Stromal cell of bone marrow (primary cell): Measurements from ENCODE around the gene BLOC1S1.
"Not testable (repeated sequence)": the region's sequence is repeated elsewhere in the genome, so short reads cannot be mapped to it uniquely, and the experiment has no call there.

Experiments
- DNase-seq: peaks from one replicate; pipeline ENCODE4 v3.0.0-alpha.2; 2012; ENCODE audit warnings: low read depth

BLOC1S1 gene

DNA sequence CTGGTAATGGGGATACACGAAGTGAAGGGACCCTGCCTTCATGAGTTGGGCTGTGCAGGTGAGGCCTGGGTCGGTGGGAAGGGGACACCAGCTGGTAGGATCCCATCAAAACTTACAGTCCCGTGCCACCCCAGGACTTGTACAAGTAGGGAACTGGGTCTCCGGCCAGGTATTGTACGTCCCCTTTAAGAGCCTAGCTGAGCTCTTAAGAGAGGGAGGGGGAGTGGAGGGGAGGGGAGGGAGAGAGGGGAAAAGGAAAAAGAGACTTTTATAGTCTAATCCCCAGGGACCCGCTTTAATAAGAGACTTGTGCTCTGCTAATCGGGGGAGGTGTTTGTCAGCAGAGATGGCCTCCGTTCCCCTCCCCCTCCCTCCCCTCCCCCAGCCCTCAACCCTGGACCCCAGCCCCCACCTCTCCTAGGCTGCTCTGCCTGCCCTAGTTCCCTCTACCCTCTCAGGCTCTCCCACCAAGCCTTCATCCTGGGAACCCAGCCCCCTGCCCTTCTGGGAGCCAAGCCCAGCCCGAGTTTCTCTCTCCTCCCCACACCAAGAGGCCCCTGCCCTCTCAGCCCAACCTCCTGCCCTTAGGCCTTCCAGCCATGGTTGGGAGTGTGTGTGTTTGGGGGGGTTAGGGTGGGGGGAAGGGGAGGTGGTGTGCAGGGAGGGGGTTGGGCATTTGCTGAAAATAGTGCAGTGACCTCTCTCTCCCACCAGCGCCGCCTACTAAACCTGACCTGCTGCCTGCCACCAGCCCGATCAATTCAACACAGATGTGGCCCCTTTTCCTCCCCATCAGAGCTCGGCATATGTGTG lies 29.7 kb downstream of the BLOC1S1 start:
- DNase-seq, result no peak

DNA sequence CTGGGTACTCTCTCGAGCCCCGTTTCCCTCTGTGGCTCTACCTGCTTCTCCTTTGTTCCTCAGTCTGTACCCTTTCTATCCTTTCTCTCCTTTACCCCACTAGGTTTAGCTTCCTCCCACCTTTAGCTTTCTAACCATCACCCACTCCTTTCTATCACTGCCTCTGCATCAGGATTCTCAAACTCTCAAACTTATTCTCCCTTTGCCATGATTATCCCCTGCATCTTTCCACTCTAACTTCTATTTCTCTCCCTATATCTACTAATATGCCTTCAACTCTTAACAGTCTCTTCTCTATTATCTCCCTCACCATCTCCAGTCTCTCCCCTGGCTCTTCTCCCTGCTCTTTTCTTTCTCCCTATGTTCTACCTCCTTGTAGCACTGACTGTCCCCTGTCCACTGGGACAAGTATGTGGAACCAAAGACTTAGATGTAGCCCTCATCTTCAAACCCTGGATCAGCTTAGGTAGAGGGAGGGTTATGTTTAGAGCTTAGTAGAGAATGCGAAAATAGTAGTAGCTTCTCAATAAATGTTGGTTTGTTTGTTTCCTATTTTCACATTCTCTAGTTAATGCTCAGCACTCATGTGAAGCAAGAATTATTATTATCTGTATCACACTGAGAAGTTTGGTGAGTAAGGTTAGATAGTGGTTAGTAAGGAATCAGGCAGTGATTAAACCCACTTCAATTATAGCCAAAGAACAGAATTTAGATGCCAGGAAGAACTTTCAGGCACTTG lies 30.5 kb downstream of the BLOC1S1 start:
- no peak for DNase-seq

DNA sequence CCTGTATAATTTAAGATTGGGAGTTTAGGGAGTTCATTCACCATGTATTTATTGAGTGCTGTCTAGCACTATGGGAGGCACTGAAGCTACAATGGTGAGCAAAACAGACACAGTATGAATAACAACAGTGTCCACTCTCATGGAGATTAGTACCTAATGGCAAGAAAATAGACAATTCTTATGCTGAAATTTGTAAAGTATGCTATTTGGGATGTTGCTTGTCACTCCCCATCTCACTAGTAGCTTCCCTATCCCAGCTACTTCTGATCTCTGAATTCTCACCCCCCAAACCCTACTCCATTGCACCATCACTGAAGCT lies 31.0 kb downstream of the BLOC1S1 start:
- DNase-seq, result no peak

DNA sequence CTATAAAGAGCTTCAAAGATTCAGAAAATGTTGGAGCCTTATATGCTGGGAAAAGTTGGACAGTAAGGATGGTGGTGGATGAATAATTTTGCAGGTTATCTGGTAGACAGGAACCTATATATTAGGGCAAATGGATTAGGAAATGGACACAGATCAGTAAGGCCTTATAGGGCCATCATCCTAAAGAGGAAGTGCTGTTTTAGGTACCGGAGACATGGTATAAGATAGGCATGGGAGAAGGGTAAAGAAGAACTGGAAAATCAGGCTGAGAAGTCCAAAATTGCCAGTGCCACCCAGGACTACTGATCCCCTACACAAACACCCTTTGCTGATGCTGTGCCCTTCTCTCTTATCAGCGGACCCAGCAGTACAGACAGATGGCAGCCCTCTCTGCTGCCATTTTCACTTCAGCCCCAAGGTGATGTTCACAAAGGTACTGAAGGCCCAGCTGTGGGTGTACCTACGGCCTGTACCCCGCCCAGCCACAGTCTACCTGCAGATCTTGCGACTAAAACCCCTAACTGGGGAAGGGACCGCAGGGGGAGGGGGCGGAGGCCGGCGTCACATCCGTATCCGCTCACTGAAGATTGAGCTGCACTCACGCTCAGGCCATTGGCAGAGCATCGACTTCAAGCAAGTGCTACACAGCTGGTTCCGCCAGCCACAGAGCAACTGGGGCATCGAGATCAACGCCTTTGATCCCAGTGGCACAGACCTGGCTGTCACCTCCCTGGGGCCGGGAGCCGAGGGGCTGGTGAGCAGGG lies 32.6 kb downstream of the BLOC1S1 start:
- no peak for DNase-seq

DNA sequence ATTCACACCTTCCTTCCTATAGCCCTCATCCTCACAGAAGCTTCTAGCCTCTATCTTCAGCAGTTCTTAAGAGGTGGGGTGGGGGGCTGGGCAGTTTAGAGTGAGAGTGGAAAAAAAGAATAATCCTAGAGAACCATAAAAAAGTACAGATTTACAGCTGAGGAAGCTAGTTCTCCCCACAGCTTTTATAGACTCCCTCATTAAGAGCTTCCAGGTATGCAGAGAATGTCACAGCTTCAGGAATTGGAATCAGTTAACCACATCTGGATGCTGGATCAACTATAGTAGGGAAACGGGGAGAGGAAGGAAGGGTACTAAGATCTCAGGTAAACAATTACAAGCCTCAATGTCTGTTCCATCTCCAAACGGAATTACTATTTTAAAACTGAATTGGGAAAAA lies 39.4 kb downstream of the BLOC1S1 start:
- no peak for DNase-seq

DNA sequence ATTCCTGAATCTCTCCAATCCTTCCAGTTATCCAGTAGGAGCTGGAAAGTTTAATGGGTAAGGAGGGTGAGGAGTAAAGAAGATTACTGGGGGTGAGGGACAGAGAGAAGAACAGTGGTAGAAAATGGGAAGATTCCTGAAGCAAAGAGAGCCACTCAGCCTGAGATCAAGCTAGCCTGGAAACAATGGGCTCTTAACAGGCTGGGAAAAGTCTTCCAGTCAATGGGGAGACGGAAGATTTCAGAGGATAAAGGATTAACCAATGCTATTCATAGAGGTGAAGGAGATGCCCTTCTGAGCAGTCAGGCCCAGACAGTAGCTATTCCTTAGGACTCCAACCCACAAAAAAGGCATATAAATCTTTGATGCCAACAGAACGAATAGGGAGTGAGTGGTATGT lies 41.9 kb downstream of the BLOC1S1 start:
- DNase-seq, result no peak

DNA sequence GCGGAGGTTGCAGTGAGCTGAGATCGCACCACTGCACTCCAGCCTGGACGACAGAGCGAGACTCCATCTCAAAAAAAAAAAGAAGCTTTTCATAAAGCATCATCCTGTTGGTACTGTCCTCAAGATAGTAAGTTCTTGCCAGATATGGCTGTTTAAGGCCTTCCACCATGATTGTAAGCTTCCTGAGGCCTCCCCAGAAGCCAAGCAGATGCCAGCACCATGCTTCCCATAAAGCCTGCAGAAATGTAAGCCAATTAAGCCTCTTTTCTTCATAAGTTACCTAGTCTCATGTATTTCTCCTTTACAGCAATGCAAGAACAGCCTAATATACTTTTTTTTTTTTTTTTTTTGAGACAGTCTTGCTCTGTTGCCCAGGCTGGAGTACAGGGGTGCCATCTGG lies 42.7 kb downstream of the BLOC1S1 start:
- DNase-seq, result not testable (repeated sequence)

DNA sequence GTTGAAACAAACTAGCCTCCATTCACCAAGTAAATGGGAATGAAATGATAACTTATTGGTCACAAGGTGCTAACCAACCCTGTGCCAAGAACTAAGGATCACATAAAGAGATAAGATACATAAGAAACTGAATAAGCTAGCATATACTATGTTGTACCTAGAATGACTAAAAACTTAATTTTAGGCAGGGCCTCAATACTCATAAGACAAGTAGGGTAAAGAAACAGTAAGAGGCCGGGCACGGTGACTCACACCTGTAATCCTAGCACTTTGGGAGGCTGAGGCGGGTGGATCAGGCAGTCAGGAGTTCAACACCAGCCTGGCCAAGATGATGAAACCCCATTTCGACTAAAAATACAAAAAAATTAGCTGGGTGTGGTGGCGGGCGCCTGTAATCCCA lies 44.8 kb downstream of the BLOC1S1 start:
- DNase-seq, result no peak

DNA sequence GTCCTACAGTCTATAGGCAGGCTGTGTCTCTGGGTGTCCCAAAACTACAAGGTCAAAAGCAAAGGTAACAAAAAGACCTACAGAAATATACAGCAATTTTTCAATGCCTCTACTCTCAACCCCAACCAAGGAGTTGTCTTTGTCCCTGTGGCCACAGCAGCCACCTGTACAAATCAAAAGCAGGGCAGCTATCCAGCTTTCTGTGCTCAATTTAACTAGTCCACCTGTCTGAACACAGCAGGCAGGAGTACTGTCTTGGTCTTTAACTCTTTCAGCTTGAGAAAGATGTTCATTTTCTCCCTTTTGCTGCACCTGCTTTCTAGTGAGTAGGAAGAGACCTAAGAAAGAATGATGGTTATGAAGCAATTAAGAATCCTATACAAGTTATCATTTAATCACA lies 46.8 kb downstream of the BLOC1S1 start:
- DNase-seq, result no peak

DNA sequence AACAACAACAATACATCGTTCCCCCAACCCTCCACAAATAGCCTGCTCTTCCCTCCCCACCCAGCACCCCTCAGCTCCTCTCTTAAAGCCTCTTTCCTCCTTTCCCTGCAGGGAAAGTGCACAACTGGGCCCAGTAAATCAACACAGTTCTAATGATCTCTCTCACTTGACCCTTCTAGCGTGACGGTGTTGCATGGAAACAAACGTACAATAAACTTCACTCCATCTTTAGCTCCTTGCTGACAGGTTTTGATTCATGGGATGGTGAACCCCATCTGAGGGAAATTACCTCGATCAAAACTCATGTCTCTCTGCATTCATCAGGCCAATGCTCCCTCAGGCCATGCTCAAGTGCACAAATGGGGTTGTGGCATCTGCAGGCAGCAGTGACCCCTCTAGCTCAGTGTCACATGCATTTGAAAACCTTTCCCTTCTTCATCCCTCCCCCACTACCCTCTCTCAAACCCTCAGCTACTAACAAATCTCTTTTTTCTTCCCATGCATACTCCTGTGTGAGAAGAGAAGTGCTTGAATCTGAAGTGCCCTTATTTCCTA lies 50.0 kb downstream of the BLOC1S1 start:
- DNase-seq, result no peak

DNA sequence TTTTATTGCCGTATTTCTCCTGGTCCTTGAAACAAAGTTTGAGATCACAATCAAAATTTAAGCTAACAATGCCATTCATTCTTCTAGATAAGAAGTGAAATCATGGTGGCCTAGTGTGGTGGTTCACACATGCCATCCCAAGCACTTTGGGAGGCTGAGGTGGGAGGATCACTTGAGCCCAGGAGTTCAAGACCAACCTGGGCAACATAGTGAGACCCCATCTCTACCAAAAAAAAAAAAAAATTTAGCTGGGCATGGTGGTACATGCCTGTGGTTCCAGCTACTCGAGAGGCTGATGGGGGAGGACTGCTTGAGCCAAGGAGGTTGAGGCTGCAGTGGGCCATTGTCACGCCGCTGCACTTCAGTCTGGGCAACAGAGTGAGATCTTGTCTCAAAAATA lies 51.3 kb downstream of the BLOC1S1 start:
- DNase-seq, result no peak
